HG03342 (cell line): ENCODE measurements around the gene ADCY1.

Source experiments
- ATAC-seq: cut with Tn5 transposase; IDR thresholded peaks from one replicate; pipeline ENCODE4 v1.9.1; 2021; ENCODE audit warnings: mild to moderate bottlenecking, moderate library complexity; ENCODE audit not compliant: unreplicated experiment

The ADCY1 gene

GRCh38 chr7:45623157-45623556 lies 49.0 kb downstream of the ADCY1 start:
- ATAC-seq: no peak

DNA sequence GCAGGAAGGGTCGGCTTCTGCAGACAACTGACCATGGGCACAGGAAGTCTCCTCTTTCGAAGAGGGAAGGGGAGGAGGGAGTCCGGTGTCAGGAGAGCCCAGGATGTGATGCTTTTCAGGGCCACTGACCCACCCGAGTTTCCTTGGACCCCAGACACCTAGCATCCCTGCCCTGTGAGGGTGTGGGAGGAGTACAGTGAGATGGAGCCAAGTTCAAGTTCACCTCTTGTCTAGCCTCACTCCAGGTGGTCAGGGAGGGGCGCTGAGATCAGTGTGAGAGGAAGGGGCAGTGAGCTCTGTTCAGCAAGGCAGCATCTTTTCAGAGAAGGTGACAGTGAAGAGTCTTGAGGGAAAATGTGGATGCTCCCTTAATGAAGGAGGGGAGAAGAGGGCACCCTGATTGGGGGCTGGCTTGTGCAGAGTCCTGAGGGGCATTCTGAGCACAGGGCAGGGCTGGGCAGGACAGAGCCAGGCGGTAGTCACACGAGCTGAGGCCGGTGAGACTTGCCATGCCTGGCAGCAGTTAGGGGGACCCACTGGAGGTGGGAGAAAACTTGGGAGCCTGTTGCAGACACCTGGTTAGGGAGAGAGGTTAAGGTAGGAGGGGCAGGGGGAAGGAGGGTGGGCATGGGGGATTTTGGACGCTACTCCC lies 49.7 kb downstream of the ADCY1 start:
- ATAC-seq: no peak

- ATAC-seq: no peak
These were observed 50.2 kb downstream of the ADCY1 start for GRCh38 chr7:45624392-45624760.

DNA sequence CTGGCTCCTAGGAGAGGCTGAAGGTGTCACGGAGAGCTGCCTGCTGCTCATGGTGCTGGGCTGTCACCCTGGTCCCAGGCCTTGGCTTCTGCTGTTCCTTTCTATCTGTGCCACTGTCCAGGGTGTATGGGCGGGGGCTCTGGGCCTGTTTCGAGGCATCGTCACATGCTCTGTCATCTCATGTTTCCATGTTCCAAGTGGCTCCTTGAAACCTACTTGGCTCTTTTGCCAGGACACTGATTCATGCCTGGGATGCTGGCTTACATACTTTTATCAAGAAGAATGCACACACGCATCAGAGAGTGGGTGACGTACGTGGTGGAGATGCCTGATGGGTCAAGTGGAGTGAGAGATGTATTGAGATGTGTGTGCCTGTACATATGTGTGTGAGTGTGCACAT lies 50.9 kb downstream of the ADCY1 start:
- ATAC-seq: no peak

- no peak for ATAC-seq
These were observed 51.7 kb downstream of the ADCY1 start for GRCh38 chr7:45625714-45626440.

- no peak for ATAC-seq
These were observed 52.6 kb downstream of the ADCY1 start for GRCh38 chr7:45626441-45627430.

DNA sequence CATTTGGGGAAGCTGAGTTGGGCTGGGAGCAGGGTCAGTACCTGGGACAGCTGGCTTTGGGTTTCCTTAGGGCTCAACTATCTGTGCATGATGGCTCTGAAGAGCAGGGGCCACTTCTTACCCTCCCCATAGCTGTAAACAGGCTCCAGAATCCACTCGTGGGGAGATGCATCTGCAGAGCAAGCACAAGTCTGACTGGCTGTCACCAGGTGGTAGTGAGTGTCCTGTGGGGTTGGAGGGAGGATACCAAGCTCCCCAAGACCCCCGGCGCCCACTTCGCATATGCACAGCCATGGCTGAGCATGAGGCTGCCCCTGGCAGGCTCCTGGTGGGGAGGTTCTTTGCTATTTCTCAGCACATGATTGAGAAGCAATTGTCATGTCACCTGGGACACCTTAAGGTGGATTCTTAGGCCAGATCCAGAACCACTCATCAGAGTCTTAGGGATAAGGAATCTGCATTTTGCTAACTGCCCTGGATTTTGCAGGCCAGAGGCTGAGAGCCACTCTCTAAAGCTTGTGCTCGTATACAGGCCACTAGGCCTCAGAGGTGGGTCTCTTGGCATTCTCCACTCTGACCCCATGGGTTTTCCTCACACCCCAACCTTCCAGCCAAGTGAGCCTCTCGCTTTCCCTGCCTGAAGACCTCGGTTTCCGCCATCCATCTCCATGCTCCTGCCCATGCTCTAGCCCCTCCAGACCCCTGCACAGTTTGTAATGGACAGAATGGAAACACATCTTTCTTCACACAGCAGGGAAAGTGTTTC lies 53.7 kb downstream of the ADCY1 start:
- no peak for ATAC-seq

DNA sequence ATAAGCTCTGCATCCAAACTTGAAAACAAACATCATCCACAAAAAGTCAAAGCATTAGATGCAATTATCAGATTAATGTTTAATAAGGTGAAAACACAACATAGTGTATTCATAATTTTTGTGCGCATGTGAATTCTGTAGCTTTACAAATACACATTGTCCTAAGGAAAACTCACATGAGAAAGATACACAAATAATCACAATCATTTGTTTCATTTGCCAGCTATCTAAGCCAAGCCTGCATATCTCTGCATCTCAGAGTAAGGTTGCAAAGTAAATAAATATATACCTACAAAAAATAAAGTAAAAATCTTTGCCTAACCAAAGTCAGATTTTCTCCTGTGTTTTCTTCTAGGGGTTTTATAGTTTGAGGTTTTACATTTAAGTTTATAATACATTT lies 57.4 kb downstream of the ADCY1 start:
- no peak for ATAC-seq

- ATAC-seq: no peak
These were observed 62.6 kb downstream of the ADCY1 start for GRCh38 chr7:45636733-45637132.

DNA sequence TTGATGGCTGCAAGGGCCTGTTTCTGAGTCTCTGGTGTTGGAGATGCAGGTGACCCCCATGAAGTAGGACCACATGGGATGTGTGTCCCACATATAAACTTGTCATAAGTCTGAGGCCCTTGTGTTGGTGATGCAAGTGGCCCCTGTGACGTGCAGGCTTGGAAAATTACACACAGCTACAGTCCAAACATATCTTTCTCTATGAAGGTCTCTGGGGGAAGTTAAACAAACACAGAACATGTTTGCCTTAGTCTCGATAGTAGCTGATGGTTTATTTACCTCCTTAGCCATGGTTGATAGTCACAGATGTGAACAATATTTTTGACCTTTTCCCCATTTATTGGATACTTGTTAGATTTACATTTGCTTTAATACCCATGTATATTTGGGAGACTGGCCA lies 64.7 kb downstream of the ADCY1 start:
- no peak for ATAC-seq

DNA sequence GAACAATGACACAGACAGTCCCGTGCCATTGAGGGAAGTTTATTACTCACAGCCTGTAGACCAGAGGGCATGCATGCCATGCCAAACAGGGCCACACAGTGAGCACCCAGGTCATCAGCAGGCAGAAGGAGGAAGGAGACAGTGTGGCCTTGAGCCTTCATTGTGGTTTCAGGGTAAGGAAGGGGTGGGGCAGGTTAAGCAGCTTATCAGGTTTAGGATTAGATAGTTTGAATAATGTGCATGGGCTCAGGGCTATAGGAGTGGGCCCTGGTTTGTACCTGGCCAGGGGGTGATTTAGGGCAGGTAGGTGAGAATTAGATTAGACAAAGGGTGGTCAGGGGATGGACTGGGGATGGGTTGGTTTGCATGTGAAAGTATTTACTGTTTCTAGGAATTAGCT lies 67.9 kb downstream of the ADCY1 start:
- no peak for ATAC-seq

DNA sequence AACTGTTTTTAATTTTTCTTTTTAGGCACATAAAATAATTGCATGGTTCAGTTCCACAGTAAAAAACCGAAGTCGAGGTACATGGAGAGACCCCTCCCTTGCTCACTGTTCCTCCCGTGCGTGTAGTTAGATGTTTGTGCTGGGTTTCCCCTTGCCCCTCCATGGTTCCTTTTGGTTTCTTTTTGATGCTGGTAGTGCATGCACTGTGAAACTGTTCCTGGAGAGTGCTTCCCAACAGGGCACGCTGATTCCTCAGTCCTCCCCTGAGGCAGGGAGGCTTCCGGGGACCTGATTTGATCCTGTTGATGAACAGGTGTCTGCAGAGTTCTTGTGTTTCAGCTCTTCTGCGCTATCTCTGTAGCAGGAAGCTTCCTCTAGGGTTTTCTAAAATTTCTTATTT lies 69.5 kb downstream of the ADCY1 start:
- no peak for ATAC-seq

GRCh38 chr7:45644237-45644636 lies 70.1 kb downstream of the ADCY1 start:
- no peak for ATAC-seq

DNA sequence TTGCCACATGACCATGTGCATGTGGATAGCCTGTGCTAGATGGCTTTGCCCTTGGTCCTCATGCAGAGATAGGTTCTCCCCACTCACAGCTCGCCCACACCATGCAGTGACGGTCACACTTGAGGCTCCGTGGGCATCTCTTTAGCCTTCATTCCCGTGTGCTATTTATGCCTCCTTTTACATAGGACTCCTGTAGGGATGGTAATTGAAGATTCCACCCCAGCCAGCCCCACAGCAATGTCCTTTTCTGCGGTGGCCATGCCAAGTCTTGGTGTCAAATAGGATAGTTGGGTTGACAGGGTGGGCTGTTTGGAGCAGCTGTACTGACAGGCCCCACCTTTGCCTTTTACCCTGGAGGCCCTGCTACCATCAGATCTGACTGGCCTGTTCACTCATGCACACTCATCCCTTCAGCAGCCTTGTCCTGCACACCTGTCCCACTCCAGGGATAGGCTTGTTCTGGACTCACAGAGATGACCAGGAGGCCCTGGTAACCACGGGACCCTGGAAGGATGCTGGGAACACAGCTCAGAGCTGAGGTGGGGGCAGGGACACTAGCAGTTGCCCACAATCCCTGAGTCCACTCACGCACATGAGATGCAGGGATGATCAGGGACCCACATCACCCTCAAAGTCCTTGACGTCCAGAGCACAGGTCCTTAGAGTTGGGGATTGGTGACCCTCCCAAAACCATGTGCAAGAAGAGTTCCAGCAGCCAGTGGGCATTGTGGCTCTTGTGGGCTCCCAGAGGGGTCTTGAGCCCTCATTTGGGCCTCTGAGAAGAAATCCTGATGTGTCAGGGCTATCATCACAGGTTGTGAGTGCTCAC lies 71.2 kb downstream of the ADCY1 start:
- no peak for ATAC-seq

GRCh38 chr7:45646207-45646821 lies 72.1 kb downstream of the ADCY1 start:
- ATAC-seq: no peak

GRCh38 chr7:45646996-45647825 lies 73.0 kb downstream of the ADCY1 start:
- no peak for ATAC-seq

GRCh38 chr7:45647967-45648670 lies 74.0 kb downstream of the ADCY1 start:
- no peak for ATAC-seq

GRCh38 chr7:45648671-45648995 lies 74.5 kb downstream of the ADCY1 start:
- no peak for ATAC-seq
